Cortex of kidney (tissue), 1 donor: ENCODE data around the gene TTC33.
"Not testable (repeated sequence)": the region's sequence is repeated elsewhere in the genome, so short reads cannot be mapped to it uniquely, and the experiment has no call there.

Experiments used
- DNase-seq: peaks from one replicate; lab custom pipeline; 2025; lab: John Stamatoyannopoulos, UW

TTC33 gene

DNA sequence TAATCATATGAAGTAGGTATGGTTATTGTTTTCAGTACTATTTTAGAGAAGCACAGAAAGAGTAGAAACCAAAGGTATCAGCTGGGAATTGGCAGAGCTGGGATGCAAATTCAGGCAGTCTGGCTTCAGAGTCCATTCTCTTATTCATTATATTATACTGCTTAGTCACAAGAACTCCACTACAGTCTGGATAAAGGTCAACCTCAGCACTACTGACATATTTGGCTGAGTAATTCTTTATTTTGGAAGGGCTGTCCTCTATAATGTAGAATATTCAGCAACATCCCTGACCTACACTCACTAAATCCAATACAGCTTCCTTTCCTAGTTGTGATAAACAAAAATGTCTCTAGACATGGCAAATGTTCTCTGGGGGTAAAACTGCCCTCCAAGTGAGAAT, 38.5 kb downstream of the TTC33 start:
- no peak for DNase-seq

DNA sequence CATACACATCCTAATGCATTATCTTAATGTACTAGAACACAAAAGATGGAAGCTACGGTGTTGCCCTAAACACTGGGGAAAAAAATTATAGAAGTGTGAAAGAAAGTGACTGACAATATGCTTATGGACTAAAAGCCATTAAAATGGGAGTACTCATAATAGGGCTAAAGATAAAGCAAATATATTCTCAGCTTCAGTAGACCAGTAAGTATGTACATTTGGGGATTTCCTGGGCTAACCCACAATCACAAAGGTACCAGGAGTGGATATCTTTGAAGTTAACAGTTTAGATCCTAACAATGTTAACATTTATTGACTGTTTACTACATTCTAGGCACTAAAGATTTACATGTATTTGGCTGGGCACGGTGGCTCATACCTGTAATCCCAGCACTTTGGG, 39.2 kb downstream of the TTC33 start:
- DNase-seq: no peak

DNA sequence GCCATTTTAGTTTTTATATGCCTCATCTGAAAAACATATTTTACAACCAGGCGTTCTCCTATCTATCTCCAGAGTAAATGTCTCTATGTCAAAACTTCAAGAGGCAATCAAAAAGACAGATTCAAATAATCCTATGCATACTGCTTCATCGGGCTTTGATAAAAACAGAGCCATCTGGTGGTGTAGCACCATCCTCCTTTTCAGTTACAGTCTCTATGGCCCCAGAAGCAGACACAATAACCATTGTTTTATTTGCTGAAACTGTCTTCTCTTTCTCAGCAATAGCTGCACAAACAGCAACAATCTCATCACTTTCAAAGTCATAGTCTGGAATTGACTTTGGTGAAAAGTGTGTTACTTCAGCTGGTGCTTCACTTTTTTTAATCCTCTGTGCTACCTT, 39.8 kb downstream of the TTC33 start:
- DNase-seq: no peak

DNA sequence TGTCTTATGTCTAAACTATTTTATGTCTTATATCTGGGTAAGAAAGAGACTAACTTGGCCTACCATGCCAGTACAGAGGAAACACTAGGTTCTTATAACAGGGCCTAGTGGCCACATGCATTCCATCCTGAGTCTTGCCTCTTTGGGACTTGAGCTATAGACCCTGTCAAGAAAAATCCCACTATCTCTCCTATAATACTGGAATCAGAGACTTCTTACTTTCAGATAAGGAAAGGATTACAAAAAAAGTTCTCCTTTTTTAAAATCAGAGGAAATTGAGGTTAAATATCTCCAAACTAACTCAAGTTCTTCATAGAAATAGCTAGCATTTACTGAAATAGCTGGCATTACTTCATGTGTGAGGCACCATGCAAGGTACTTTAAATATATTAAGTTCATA, 41.8 kb downstream of the TTC33 start:
- no peak for DNase-seq

DNA sequence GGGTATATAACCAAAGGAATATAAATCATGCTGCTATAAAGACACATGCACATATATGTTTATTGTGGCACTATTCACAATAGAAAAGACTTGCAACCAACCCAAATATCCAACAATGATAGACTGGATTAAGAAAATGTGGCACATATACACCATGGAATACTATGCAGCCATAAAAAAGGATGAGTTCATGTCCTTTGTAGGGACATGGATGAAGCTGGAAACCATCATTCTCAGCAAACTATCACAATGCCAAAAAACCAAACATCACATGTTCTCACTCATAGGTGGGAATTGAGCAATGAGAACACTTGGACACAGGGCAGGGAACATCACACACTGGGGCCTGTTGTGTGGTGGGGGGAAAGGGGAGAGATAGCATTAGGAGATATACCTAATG, 45.2 kb downstream of the TTC33 start:
- not testable (repeated sequence) for DNase-seq

DNA sequence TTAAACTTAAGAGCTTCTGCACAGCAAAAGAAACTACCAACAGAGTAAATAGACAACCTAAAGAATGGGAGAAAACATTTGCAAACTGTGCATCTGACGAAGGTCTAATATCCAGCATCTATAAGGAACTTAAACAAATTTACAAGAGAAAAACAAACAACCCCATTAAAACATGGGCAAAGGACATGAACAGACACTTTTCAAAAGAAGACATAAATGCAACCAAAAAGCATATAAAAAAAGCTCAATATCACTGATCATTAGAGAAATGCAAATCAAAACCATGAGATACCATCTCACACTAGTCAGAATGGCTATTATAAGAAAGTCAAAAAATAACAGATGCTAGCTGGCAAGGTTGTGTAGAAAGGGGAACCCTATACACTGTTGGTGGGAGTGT, 50.3 kb downstream of the TTC33 start:
- not testable (repeated sequence) for DNase-seq

DNA sequence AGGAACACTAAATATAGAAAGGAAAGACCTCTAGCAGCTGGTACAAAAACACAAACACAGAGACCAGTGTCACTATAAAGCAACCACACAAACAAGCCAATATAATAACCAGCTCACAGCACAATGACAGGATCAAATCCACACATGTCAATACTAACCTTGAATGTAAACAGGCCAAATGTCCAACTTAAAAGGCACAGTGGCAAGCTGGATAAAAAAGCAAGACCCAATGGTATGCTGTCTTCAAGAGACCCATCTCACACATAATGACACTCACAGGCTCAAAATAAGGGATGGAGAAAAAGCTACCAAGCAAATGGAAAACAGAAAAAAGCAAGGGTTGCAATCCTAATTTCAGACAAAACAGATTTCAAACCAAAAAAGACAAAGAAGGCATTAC, 53.7 kb downstream of the TTC33 start:
- DNase-seq: not testable (repeated sequence)

DNA sequence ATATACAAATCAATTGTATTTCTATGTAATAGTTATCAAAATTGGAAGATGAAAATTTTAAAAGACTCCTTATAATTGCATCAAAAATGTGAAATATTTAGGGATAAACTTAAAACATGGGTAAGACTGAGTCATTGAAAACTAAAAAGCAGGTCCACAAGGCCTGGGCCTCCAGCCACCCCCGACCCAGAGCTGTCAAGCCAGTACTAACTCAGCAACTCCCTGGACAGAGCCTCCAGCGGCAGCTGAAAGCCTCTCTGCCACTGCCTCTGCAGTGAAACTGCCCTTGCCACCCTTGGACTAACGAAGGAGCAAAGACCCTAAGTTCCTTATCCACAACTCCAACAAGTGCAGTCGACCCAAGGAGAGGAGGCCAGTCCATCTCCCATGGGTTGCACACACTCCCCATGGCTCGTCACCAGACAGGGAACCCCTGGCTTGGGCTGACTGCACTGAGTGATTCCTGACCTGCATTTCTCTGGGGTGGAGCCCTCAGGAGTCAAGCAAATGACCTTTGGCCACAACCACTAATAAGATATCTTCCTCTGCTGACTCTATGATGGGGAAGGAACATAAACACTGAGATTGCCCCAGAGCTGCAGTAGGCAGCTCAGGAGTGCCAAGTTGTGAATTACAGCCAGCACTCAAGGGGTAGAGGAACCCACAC, 55.5 kb downstream of the TTC33 start:
- DNase-seq: no peak

DNA sequence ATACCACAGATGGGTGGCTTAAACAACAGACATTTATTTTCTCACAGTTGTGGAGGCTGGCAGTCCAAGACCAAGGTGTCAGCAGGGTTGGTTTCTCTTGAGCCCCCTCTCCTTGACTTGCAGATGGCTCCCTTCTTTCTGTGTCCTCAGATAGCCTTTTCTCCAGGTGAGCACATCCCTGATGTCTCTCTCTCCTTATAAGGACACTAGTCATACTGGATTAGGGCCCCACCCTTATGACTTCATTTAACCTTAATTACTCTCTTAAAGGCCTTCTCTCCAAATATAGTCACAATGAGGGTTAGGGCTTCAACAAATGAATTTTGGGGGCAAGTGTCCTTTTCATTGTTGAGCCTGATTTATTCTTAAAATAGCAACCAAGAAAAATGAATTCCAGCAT, 61.3 kb downstream of the TTC33 start:
- no peak for DNase-seq

DNA sequence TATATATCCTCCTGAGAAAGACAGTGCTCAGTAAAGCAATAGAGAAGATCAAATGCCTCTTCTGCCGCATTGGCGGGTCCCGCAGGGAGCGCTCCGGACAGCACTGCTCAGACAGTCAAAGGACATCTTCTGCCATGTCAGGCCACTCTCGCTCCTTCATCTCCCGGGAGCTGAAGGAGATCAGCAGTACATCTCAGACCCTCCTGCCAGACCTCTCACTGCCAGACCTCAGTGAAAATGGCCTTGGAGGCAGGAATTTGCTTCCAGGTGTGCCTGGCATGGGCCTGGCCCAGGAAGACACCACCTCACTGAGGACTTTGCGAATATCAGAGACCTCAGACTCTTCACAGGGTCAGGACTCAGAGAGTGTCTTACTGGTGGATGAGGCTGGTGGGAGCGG, 63.9 kb downstream of the TTC33 start:
- DNase-seq: no peak

DNA sequence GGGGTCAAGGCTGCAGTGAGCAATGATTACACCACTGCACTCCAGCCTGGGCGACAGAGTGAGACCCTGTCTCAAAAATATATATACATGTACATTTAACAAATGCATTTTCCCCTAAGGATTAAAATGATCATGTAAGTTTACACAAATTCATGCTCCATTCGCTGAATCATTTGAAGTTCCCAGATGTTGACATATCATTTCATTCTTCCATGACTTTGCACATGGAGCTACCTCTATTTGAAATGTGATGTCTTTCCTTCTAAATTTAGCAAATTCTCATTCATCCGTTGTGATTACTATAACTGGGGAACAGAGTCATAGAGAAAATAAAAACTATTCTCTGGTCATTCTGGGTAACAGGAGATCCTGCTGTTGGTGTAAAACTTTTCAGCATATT, 65.5 kb downstream of the TTC33 start:
- DNase-seq: no peak

DNA sequence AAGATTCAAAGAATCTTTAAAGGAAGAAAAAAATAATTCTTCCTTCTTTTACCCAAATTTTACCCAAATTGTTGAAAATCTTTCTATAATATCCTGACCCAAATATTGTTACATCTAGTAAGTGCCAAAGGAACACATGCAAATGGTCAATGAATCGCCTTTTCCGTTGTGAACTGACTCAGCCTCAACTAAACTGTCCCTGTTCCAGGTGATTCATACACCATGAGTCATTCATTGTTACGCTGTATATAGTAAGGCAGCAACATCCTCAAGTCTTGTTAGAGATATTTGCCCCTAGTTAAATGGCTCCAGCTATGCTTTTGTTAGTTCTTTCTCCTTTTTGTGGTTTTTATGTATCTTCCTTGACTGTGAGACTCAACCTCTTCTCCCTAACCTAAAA, 66.3 kb downstream of the TTC33 start:
- no peak for DNase-seq

DNA sequence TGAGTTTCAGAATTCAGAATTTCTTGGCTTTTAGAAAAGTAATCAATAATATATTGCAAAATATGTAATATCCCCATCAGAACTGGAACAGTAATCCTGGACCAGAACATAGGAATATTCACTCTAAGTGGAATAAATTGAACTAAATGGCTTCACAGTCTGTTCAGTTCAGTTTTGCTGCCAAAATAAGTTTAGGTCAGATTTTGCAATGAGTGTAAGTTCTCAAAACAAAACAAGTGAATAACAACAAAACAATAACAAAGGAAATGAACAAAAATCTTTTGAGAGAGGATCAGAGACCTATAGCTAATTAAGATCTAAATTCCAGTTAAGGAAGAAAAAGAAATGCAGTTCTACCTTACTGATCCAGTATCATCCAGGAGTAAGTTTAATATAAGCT, 66.8 kb downstream of the TTC33 start:
- no peak for DNase-seq

DNA sequence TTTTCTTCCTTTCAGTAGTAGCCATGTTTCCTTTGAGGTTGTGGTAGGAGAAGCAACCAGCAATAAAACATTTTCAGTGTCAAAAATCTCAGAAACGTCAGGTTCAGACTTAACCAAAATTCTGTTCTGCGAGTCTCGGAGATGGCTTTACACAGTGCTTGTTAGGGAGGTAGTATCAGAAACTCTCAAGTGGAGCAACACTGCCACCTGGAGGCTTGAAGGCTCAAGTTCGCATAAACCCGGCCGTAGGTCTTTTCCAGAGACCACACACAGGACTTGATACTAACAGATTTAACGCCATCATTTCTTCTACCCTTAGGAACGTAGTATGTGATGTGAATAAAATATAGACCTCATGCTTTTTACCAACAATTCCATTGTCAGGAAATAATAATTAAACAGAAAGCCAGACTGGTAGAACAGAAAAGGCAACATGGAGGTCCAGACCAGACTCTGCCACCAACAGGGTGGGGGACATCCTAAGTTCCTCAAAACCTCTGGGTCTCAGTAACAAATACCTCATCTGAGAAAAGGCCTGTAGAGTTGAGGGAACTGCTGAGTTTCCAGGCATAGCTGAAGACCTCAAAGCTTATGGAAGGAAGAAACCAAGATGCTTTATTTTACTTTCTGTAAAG, 67.5 kb downstream of the TTC33 start:
- DNase-seq: no peak

DNA sequence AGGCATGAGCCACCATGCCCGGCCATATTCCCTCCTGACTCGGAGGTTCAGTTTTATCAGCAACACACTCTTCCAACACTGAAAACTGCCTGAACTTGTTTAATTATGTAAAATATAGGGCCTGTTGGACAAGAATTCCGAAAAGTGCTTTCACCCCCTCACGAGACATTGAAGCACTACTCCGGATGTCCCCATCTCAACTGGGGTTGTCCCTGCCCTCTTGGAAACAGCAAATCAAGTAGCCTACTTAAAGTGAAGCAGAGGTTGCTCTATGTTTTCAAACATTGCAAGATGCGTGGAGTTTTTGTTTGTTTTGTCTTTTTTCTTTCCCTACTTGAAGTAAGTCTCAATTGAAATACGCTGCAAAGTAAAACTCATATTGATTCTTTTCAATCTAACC, 68.4 kb downstream of the TTC33 start:
- no peak for DNase-seq

DNA sequence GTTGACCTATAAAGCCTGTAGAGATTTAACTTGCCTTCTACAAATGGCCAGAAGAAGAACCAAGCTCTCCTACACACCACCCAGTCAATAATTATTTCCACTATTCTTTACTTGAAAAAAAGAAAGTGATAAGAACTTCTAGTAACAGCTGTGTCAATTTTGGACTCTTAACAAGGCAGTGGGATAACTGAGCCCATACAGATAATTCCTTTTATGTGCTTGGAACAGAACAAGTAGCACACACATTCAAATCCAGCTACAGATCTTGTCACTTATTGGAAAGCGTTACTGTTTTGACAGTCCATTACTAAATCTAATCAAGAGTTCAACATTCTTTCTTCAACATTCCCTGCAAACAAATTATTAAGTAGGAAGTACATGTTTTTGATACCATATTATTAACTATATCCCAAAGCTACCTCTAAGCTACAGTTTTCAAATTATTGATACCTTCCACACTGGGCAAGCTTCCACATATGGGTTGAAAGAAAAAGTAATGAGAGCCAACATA, 69.7 kb downstream of the TTC33 start:
- DNase-seq: no peak

DNA sequence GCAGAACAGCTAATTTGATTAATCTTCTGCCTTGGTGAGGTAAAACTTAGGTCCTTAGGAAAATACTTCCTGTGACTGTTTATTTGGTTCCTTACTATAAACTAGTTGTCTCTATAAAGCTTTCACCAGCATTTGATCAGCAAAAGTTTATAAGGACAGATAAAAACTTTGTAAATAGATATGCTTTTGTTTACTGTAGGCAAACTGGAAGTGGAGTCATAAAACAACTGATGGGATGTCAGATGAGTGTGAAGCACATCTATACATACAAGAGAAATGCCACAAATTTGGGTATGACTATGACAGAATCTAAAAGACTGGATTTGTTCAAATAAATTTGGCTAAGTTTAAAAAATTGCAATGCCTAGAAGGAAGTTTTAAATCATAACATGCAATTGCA, 70.6 kb downstream of the TTC33 start:
- DNase-seq: no peak

DNA sequence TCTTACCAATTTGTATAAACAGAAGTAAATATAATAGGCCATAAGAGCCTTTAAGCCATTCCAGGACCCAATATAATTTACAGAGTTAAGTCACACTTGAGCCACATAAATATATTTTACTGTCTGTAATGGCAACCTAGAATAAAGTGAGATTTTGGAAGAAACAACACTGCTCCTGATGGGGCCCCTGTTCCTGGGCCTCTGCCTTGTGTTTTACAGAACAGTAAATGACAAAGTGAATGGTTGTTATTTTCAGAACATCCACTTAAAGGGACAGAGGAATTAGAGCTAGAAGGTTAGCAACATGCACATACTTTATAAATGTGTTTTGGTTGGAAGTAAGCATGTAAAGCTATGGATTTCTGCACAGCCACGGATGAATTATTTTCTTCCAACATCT, 72.5 kb downstream of the TTC33 start:
- no peak for DNase-seq

DNA sequence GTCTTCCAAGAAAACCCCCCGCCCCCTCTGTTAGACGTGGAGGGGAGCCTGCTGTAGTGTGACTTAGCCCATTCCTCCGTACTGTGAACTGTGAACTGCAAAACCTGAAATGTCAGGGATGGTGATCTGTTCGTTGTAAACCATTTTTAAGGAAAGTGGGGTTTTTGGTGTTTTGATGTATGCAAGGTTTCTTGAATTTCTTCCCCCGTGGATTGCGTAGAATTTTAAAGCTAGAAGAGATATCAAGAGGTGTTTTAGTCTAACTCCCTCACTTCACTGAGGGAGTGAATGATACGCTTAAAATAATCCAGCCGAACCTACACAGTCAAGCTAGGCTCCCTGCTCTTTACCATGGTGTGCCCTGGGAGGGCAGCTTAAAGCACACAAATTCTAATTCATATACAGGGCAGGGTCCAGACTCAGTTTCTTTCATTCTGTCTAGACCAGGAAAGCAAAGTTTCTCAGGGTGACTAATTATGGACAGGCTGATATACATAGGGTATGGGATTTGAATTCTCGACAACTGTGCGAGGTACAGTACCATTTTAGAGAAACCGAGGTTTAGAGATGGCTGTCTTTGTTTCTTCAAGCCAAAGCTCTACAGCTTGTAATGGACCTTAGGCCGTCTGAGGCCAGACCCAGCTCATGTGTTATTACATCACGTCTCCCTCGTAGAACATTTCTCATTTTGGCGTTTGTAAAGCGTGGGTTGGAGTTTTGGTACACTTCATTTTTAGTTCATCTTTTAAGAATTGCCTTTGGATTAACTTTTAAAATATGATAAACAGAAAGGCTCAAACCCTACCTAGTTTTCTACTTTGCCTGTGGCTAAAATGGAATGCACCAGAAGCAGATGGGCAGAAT, 73.4 kb downstream of the TTC33 start:
- DNase-seq: no peak

DNA sequence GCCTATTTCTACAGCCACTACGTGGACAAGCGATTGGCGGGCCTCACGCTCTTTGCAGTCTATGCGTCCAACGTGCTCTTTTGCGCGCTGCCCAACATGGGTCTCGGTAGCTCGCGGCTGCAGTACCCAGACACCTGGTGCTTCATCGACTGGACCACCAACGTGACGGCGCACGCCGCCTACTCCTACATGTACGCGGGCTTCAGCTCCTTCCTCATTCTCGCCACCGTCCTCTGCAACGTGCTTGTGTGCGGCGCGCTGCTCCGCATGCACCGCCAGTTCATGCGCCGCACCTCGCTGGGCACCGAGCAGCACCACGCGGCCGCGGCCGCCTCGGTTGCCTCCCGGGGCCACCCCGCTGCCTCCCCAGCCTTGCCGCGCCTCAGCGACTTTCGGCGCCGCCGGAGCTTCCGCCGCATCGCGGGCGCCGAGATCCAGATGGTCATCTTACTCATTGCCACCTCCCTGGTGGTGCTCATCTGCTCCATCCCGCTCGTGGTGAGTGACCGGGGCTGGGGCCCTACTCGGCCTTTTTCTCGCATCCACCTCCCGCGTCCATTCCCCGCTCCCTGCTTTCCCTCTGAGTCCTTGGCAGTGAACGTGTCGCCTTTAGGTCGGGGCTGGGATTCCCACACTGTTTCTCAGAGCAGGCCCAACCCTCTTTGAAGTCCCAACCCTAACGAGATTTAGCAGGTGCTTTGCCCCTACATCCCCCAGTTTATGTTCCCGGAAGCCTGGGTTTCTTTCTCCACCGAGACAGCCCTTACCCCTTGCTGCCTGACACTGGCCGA, 74.2 kb downstream of the TTC33 start:
- no peak for DNase-seq

DNA sequence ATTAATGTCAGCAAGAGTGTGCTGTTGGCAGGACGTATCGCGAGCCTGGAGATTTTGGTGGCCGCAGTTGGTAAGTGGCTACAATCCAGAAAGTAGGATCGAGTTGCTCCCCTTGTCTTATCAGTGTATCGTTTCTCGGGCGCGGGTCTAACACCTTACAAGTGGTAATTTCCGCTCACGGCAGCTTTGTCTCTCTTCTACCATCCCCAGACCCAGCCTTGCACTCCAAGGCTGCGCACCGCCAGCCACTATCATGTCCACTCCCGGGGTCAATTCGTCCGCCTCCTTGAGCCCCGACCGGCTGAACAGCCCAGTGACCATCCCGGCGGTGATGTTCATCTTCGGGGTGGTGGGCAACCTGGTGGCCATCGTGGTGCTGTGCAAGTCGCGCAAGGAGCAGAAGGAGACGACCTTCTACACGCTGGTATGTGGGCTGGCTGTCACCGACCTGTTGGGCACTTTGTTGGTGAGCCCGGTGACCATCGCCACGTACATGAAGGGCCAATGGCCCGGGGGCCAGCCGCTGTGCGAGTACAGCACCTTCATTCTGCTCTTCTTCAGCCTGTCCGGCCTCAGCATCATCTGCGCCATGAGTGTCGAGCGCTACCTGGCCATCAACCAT, 74.9 kb downstream of the TTC33 start:
- no peak for DNase-seq
